OCI-LY7 (cell line): ENCODE measurements around the gene ITIH1.

Experiments
- CTCF ChIP-seq: fragments of 200-600 bp; sonication (generic); conservative IDR thresholded peaks from 2 replicates; pipeline ENCODE4 v1.5.1; 2014; ENCODE audit warnings: mild to moderate bottlenecking, antibody characterized with exemption, low read length, moderate library complexity, mixed read lengths
- EZH2phosphoT487 ChIP-seq: fragments of 200-600 bp; sonication (generic); IDR thresholded peaks from 2 replicates; pipeline ENCODE4 v1.6.1; 2018; ENCODE audit warnings: low read depth, borderline replicate concordance, mild to moderate bottlenecking, mixed run types, antibody characterized with exemption, low read length, moderate library complexity, mixed read lengths

- no peak for TF ChIP-seq CTCF
- TF ChIP-seq EZH2phosphoT487: no peak
Measured at GRCh38 chr3:52841211-52841980, 64.0 kb downstream of the ITIH1 start.
